ENCODE results near the gene ERGIC3.

The ERGIC3 gene

DNA sequence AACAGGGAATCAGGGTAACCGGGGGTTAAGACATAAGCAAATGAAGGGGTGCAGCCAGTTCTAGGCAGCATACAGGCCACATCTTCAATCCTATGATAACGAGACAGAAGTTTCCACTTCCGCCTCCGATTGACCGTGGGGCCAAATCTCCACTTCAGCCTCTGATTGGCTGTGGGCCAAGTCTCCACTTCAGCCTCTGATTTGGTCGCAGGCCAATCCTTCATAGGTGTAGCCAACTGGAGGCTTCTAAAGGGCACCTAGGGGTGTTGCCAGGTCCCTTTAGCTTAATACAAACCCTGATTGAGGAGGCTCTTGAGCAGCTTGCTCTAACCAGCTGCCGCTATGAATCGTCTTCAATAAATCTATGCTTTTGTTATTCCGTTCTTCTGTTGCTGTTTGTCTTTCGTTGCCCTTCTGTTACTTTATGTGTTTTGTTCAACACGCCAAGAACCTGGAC is 2.1 kb upstream of the ERGIC3 start (continued):
- TF ChIP-seq, protein P1, sequence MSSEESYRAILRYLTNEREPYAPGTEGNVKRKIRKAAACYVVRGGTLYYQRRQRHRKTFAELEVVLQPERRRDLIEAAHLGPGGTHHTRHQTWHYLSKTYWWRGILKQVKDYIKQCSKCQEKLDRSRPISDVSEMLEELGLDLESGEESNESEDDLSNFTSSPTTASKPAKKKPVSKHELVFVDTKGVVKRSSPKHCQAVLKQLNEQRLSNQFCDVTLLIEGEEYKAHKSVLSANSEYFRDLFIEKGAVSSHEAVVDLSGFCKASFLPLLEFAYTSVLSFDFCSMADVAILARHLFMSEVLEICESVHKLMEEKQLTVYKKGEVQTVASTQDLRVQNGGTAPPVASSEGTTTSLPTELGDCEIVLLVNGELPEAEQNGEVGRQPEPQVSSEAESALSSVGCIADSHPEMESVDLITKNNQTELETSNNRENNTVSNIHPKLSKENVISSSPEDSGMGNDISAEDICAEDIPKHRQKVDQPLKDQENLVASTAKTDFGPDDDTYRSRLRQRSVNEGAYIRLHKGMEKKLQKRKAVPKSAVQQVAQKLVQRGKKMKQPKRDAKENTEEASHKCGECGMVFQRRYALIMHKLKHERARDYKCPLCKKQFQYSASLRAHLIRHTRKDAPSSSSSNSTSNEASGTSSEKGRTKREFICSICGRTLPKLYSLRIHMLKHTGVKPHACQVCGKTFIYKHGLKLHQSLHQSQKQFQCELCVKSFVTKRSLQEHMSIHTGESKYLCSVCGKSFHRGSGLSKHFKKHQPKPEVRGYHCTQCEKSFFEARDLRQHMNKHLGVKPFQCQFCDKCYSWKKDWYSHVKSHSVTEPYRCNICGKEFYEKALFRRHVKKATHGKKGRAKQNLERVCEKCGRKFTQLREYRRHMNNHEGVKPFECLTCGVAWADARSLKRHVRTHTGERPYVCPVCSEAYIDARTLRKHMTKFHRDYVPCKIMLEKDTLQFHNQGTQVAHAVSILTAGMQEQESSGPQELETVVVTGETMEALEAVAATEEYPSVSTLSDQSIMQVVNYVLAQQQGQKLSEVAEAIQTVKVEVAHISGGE (tag by site-specific recombination; conservative IDR thresholded peaks at IDR 0.05; ENCODE audit: low read depth), result peak; percentile 45; the same call in 1 of the 2 replicates
- TF ChIP-seq ZNF701 (tag by site-specific recombination; IDR thresholded peaks at IDR 0.05) (no peak), ZNF658 (tag by site-specific recombination; IDR thresholded peaks at IDR 0.05) (no peak), ZNF843 (tag by site-specific recombination; IDR thresholded peaks at IDR 0.05) (no peak), IKZF3 (tag by site-specific recombination; IDR thresholded peaks at IDR 0.05) (no peak), HOXA7 (CRISPR knock-in tag; IDR thresholded peaks at IDR 0.05; ENCODE audit: borderline replicate concordance) (no peak), ZNF473 (tag by site-specific recombination; IDR thresholded peaks at IDR 0.05) (no peak)
- TF ChIP-seq, protein P2, sequence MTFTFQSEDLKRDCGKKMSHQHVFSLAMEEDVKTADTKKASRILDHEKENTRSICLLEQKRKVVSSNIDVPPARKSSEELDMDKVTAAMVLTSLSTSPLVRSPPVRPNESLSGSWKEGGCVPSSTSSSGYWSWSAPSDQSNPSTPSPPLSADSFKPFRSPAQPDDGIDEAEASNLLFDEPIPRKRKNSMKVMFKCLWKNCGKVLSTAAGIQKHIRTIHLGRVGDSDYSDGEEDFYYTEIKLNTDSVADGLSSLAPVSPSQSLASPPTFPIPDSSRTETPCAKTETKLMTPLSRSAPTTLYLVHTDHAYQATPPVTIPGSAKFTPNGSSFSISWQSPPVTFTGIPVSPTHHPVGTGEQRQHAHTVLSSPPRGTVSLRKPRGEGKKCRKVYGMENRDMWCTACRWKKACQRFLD (tag by site-specific recombination; IDR thresholded peaks at IDR 0.05), result no peak
- TF ChIP-seq, protein P3, sequence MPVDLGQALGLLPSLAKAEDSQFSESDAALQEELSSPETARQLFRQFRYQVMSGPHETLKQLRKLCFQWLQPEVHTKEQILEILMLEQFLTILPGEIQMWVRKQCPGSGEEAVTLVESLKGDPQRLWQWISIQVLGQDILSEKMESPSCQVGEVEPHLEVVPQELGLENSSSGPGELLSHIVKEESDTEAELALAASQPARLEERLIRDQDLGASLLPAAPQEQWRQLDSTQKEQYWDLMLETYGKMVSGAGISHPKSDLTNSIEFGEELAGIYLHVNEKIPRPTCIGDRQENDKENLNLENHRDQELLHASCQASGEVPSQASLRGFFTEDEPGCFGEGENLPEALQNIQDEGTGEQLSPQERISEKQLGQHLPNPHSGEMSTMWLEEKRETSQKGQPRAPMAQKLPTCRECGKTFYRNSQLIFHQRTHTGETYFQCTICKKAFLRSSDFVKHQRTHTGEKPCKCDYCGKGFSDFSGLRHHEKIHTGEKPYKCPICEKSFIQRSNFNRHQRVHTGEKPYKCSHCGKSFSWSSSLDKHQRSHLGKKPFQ (tag by site-specific recombination; IDR thresholded peaks at IDR 0.05), result 0 out of 2 replicates have a peak, but pooled peaks have one; percentile 17
- TF ChIP-seq, protein P4, sequence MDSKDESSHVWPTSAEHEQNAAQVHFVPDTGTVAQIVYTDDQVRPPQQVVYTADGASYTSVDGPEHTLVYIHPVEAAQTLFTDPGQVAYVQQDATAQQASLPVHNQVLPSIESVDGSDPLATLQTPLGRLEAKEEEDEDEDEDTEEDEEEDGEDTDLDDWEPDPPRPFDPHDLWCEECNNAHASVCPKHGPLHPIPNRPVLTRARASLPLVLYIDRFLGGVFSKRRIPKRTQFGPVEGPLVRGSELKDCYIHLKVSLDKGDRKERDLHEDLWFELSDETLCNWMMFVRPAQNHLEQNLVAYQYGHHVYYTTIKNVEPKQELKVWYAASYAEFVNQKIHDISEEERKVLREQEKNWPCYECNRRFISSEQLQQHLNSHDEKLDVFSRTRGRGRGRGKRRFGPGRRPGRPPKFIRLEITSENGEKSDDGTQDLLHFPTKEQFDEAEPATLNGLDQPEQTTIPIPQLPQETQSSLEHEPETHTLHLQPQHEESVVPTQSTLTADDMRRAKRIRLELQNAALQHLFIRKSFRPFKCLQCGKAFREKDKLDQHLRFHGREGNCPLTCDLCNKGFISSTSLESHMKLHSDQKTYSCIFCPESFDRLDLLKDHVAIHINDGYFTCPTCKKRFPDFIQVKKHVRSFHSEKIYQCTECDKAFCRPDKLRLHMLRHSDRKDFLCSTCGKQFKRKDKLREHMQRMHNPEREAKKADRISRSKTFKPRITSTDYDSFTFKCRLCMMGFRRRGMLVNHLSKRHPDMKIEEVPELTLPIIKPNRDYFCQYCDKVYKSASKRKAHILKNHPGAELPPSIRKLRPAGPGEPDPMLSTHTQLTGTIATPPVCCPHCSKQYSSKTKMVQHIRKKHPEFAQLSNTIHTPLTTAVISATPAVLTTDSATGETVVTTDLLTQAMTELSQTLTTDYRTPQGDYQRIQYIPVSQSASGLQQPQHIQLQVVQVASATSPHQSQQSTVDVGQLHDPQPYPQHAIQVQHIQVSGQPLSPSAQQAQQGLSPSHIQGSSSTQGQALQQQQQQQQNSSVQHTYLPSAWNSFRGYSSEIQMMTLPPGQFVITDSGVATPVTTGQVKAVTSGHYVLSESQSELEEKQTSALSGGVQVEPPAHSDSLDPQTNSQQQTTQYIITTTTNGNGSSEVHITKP (tag by site-specific recombination; IDR thresholded peaks at IDR 0.05), result peak; percentile 69

DNA sequence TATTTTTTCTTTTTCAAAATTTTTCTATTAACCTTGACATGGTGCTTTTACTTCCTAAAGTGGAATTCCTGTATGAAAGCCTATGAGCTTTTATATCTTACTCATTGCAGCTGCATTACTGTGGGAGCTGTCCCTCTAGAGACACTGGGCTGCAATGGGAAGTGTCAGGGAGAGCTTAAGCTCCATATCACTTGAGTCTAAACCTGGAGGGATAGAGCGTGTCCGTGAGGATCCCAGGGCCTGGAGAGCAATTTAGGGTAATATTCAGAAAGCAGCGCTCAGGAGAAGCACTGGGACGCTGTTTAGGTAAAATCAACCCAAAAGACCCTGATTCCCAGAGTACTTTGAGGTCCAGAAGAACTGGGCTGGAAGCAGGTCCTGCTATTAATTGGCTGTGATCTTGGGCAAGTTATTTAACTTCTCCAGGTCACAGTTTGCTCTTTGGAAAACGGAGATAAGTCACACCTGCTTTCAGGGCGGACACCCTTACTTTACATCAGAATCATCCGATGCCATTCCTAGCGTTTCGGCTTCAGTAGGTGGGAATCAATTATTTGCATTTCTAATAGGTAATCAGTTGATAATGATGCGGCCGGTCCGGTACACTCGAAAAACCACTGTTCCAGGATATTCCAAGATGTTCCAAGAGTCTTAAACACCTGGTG is 628 bp upstream of the ERGIC3 start:
- H3K4me1 ChIP-seq (ENCODE audit: control insufficient read depth, insufficient read depth, low read length), result peaks cover 4% of the 10 kb centered on the region; the same call in 1 of the 2 replicates
- H3K9me3 ChIP-seq (ENCODE audit: control insufficient read depth, insufficient read depth, low read depth, low read length), result no peaks in the 10 kb centered on the region
- TF ChIP-seq ZNF114 (tag by site-specific recombination; IDR thresholded peaks at IDR 0.05) (no peak), ZIC2 (tag by site-specific recombination; IDR thresholded peaks at IDR 0.05) (no peak), ZNF600 (tag by site-specific recombination; IDR thresholded peaks at IDR 0.05) (peak; percentile 67), ZBTB8A (tag by site-specific recombination; IDR thresholded peaks at IDR 0.05) (no peak)
- TF ChIP-seq, protein P5, sequence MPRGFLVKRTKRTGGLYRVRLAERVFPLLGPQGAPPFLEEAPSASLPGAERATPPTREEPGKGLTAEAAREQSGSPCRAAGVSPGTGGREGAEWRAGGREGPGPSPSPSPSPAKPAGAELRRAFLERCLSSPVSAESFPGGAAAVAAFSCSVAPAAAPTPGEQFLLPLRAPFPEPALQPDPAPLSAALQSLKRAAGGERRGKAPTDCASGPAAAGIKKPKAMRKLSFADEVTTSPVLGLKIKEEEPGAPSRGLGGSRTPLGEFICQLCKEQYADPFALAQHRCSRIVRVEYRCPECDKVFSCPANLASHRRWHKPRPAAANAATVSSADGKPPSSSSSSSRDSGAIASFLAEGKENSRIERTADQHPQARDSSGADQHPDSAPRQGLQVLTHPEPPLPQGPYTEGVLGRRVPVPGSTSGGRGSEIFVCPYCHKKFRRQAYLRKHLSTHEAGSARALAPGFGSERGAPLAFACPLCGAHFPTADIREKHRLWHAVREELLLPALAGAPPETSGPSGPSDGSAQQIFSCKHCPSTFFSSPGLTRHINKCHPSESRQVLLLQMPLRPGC (tag by site-specific recombination; IDR thresholded peaks at IDR 0.05), result no peak
- H3K4me3 ChIP-seq (ENCODE audit: low read depth, low read length), result peak overlapping the region; percentile 18
- CTCF ChIA-PET, result interaction anchor here (0.5 to 1.0 kb wide), 5 partner anchors 20 to 416 kb away, joined by 3 to 5 read pairs (median 3); no protein-coding TSS in a partner anchor
- POLR2A ChIA-PET, result interaction anchor here (0.6 to 1.8 kb wide), 10 partner anchors 9 to 201 kb away, joined by 3 to 6 read pairs (median 3); partner anchors contain the start of genes RBM39 and SPAG4
- peaks cover 0 to 30% of the 10 kb centered on the region in 2 experiments; a peak in 2 of 3 replicates for H3K36me3 ChIP-seq (ENCODE audit: control insufficient read depth in 2 of 2, insufficient read depth in 1 of 2, low read length in 2 of 2)
- peak overlapping the region; percentile 1; the same call in 1 of the 2 replicates for H3K27ac ChIP-seq (ENCODE audit: extremely low read depth, low read depth, low read length)

Data from HEK293 (cell line).